HepG2 (cell line): Measurements from ENCODE around the gene SRC. TPM values are rescaled to one million over a fixed set of nuclear protein-coding genes. Genes with fewer than 3 reads are reported as not detected.

ENCODE experiments used
- FOXJ3 ChIP-seq: sonication (generic); formaldehyde crosslinking; IDR thresholded peaks from 2 replicates; pipeline ENCODE4 v1.4.0; 2020; ENCODE audit warnings: missing genetic modification reagents, mild to moderate bottlenecking, borderline replicate concordance
- GFI1 ChIP-seq: sonication (generic); formaldehyde crosslinking; IDR thresholded peaks from 2 replicates; pipeline ENCODE4 v1.5.0; 2020; ENCODE audit warnings: missing genetic modification reagents, mild to moderate bottlenecking, borderline replicate concordance
- GLI4 ChIP-seq: sonication (generic); formaldehyde crosslinking; IDR thresholded peaks from 2 replicates; pipeline ENCODE4 v1.5.1; 2020; ENCODE audit warnings: missing genetic modification reagents, mild to moderate bottlenecking, moderate library complexity, borderline replicate concordance
- KLF12 ChIP-seq: sonication (generic); formaldehyde crosslinking; IDR thresholded peaks from 2 replicates; pipeline ENCODE4 v1.4.0; 2020; ENCODE audit warnings: missing genetic modification reagents, borderline replicate concordance
- KMT2B ChIP-seq: IDR thresholded peaks from 2 replicates; pipeline ENCODE4 v1.6.1; 2016; ENCODE audit warnings: missing genetic modification reagents, missing compliant biosample characterization
- MED8 ChIP-seq: sonication (generic); formaldehyde crosslinking; IDR thresholded peaks from 2 replicates; pipeline ENCODE4 v1.8.1; 2023; ENCODE audit warnings: mild to moderate bottlenecking, missing genetic modification reagents; ENCODE audit not compliant: insufficient replicate concordance
- MEIS2 ChIP-seq: sonication (generic); formaldehyde crosslinking; IDR thresholded peaks from 2 replicates; pipeline ENCODE4 v1.9.0; 2021; ENCODE audit warnings: mild to moderate bottlenecking, missing genetic modification reagents
- NR2F2 ChIP-seq: IDR thresholded peaks from 2 replicates; pipeline ENCODE4 v1.6.1; 2012; ENCODE audit warnings: low read depth, inconsistent platforms, borderline replicate concordance
- RBM39 ChIP-seq: fragments of 200-400 bp; formaldehyde crosslinking; IDR thresholded peaks from one replicate; pipeline ENCODE4 v1.6.1; 2018; ENCODE audit warnings: antibody characterized with exemption, mild to moderate bottlenecking, low read depth, low read length; ENCODE audit not compliant: poor library complexity, severe bottlenecking
- SIX4 ChIP-seq: sonication (generic); formaldehyde crosslinking; IDR thresholded peaks from 2 replicates; pipeline ENCODE4 v1.4.0; 2020; ENCODE audit warnings: missing genetic modification reagents
- SPEN ChIP-seq: sonication (generic); formaldehyde crosslinking; IDR thresholded peaks from 2 replicates; pipeline ENCODE4 v1.5.1; 2020; ENCODE audit warnings: low read depth, mild to moderate bottlenecking, missing genetic modification reagents
- ZBTB40 ChIP-seq, 2 experiments: fragments of 450-650 bp in 1 of 2; sonication (generic) in 1 of 2; formaldehyde crosslinking in 1 of 2; IDR thresholded peaks; 2 replicates each; pipeline versions ENCODE4 v1.6.1 to v1.8.0; 2016 to 2022; ENCODE audit warnings: antibody characterized with exemption in 1 of 2, mild to moderate bottlenecking in 1 of 2, missing genetic modification reagents in 1 of 2
- ZNF225 ChIP-seq: sonication (generic); formaldehyde crosslinking; IDR thresholded peaks from 2 replicates; pipeline ENCODE4 v1.4.0; 2020; ENCODE audit warnings: mild to moderate bottlenecking, missing genetic modification reagents
- ZNF550 ChIP-seq: sonication (generic); formaldehyde crosslinking; IDR thresholded peaks from 2 replicates; pipeline ENCODE4 v1.4.0; 2020; ENCODE audit warnings: mild to moderate bottlenecking, missing genetic modification reagents, borderline replicate concordance
- ZNF562 ChIP-seq: sonication (generic); formaldehyde crosslinking; IDR thresholded peaks from 2 replicates; pipeline ENCODE4 v1.8.0; 2022; ENCODE audit warnings: missing genetic modification reagents, borderline replicate concordance
- ZNF563 ChIP-seq: sonication (generic); formaldehyde crosslinking; IDR thresholded peaks from 2 replicates; pipeline ENCODE4 v1.8.0; 2022; ENCODE audit warnings: mild to moderate bottlenecking, moderate library complexity, missing genetic modification reagents
- ZNF709 ChIP-seq: sonication (generic); formaldehyde crosslinking; IDR thresholded peaks from 2 replicates; pipeline ENCODE4 v1.5.0; 2020; ENCODE audit warnings: mild to moderate bottlenecking, missing genetic modification reagents
- ZNF713 ChIP-seq: sonication (generic); formaldehyde crosslinking; IDR thresholded peaks from 2 replicates; pipeline ENCODE4 v1.4.0; 2020; ENCODE audit warnings: mild to moderate bottlenecking, missing genetic modification reagents
- ZNF781 ChIP-seq: sonication (generic); formaldehyde crosslinking; IDR thresholded peaks from 2 replicates; pipeline ENCODE4 v1.5.1; 2020; ENCODE audit warnings: borderline replicate concordance, mild to moderate bottlenecking, missing genetic modification reagents; ENCODE audit errors: not compliant biosample characterization
- ZSCAN30 ChIP-seq: sonication (generic); formaldehyde crosslinking; IDR thresholded peaks from 2 replicates; pipeline ENCODE4 v1.5.0; 2020; ENCODE audit warnings: mild to moderate bottlenecking, missing genetic modification reagents
- polyA plus RNA-seq, 8 experiments: library from polyadenylated mRNA; depleted of rRNA in 3 of 8; stranded (reverse) in 7 of 8; unstranded in 1 of 8; fragments of >200 nt; fragmentation: Illumina TruSeq in 4 of 8; extraction: Trizol in 4 of 8; gene quantifications; 2 replicates each; pipeline versions ENCODE4 v1.2.1 to v1.2.3, GENCODE V29; 2011 to 2016; ENCODE audit warnings: low read depth in 4 of 8, missing spikeins in 1 of 8, mixed read lengths in 1 of 8; ENCODE audit not compliant: insufficient read depth in 1 of 8
- total RNA-seq, 5 experiments: library from RNA; depleted of rRNA; stranded (reverse); fragments of >200 nt; fragmentation: Illumina TruSeq; extraction: Trizol; gene quantifications; 2 replicates each; pipeline ENCODE4 v1.2.3, GENCODE V29; 2016; ENCODE audit warnings: low read depth in 1 of 5

Gene SRC
- total and polyA plus RNA-seq, 2 of the 13 experiments (the other 11 are each of a cell fraction or from before 2014, with no cell fraction given), result 54.7 to 192 TPM

GRCh38 chr20:37339208-37339607 is 6.7 kb upstream of the SRC start (continued):
- TF ChIP-seq MEIS2 (CRISPR knock-in tag) (no peak), ZNF713 (CRISPR knock-in tag) (no peak), SPEN (CRISPR knock-in tag) (no peak), RBM39 (no peak), ZNF709 (no peak), ZSCAN30 (CRISPR knock-in tag) (no peak), NR2F2 (no peak), GLI4 (no peak), FOXJ3 (CRISPR knock-in tag) (no peak), ZNF550 (CRISPR knock-in tag) (no peak), ZNF225 (CRISPR knock-in tag) (no peak), KMT2B (CRISPR knock-in tag) (no peak), KLF12 (no peak), SIX4 (CRISPR knock-in tag) (no peak), ZNF562 (CRISPR knock-in tag) (no peak), ZNF563 (CRISPR knock-in tag) (0 out of 2 replicates have a peak, but pooled peaks have one; percentile 27), ZBTB40 (IDR thresholded peaks at IDR 0.05) (no peak), ZBTB40 (CRISPR knock-in tag; IDR thresholded peaks at IDR 0.05) (0 out of 2 replicates have a peak, but pooled peaks have one; percentile 1), GFI1 (CRISPR knock-in tag) (no peak), MED8 (no peak), ZNF781 (CRISPR knock-in tag) (no peak)
